Transverse colon (tissue), 4 donors: ENCODE data around the gene C19orf85. TPM values are rescaled to one million over a fixed set of nuclear protein-coding genes. Genes with fewer than 3 reads are reported as not detected.

Experiments
- DNase-seq: peaks from one replicate; pipeline ENCODE4 v3.0.0-alpha.2; 2019
- H3K27ac ChIP-seq, 4 donors: fragments of 200-600 bp; sonication (generic); 2 replicates each; pipeline ENCODE4 v1.5.1; 2016 to 2018; ENCODE audit warnings: inconsistent platforms in 4 of 4
- H3K27me3 ChIP-seq: fragments of 200-600 bp; sonication (generic); 2 replicates; pipeline ENCODE4 v1.5.1; 2017; ENCODE audit warnings: inconsistent platforms
- H3K36me3 ChIP-seq, 4 donors: fragments of 200-600 bp; sonication (generic); 2 replicates each; pipeline ENCODE4 v1.5.1; 2017 to 2019; ENCODE audit warnings: inconsistent platforms in 4 of 4
- H3K4me1 ChIP-seq, 4 donors: fragments of 200-600 bp; sonication (generic); 2 replicates each; pipeline ENCODE4 v1.5.1; 2017 to 2020; ENCODE audit warnings: inconsistent platforms in 4 of 4
- H3K4me3 ChIP-seq, 4 donors: fragments of 200-600 bp; sonication (generic); 1 replicate in 1 of 4; 2 replicates in 3 of 4; pipeline versions ENCODE4 v1.5.1 to v1.6.1; 2017 to 2019; ENCODE audit warnings: inconsistent platforms in 4 of 4
- H3K9me3 ChIP-seq, 2 donors: fragments of 200-600 bp; sonication (generic); 2 replicates each; pipeline ENCODE4 v1.5.1; 2017 to 2019; ENCODE audit warnings: inconsistent platforms in 2 of 2
- CTCF ChIP-seq, 5 experiments: fragments of 200-600 bp in 3 of 5; fragments of 450-650 bp in 2 of 5; sonication (generic) in 3 of 5; IDR thresholded peaks; 1 replicate in 2 of 5; 2 replicates in 3 of 5; pipeline ENCODE4 v1.5.1; 2016 to 2017; ENCODE audit warnings: antibody characterized with exemption in 5 of 5, inconsistent platforms in 3 of 5, mild to moderate bottlenecking in 2 of 5, moderate library complexity in 1 of 5
- EP300 ChIP-seq: sonication (generic); formaldehyde crosslinking; IDR thresholded peaks from one replicate; pipeline ENCODE4 v1.6.1; 2017; ENCODE audit warnings: antibody characterized with exemption, low read depth
- POLR2A ChIP-seq: fragments of 450-650 bp; IDR thresholded peaks from one replicate; pipeline ENCODE4 v1.6.1; 2016; ENCODE audit warnings: antibody characterized with exemption, mild to moderate bottlenecking, moderate library complexity
- POLR2AphosphoS5 ChIP-seq, 3 donors: sonication (generic); formaldehyde crosslinking; IDR thresholded peaks; one replicate each; pipeline ENCODE4 v1.6.1; 2016; ENCODE audit warnings: antibody characterized with exemption in 3 of 3
- WGBS, 2 donors: methylation state at CpG; one replicate each; pipeline ENCODE4 v1.1.5; 2018; ENCODE audit warnings: low coverage in 1 of 2; 5-methylcytosine and 5-hydroxymethylcytosine counted together
- in situ Hi-C, 4 donors: fragments of 200-750 bp; cut with MboI; loops; one replicate each; pipeline versions ENCODE4 v1.15.0 to v1.15.1; 2017; ENCODE audit warnings: low sequenced_read_pairs in 3 of 4, low pct_ligation_motif_present in 1 of 4, low pct_unique_long_range_greater_than_20kb in 1 of 4
- intact Hi-C: fragments of 100-400 bp; cut with DNase I; formaldehyde crosslinking; loops from one replicate; pipeline ENCODE4 v1.15.1; 2023; ENCODE audit warnings: low total_unique reads
- total RNA-seq, 4 donors: library from RNA; depleted of rRNA; stranded (reverse); fragments of >200 nt; gene quantifications; one replicate each; pipeline ENCODE4 v1.1.0, GENCODE V29; 2016

C19orf85 gene
- total RNA-seq, 4 donors from 2014 or later: not detected

- H3K27me3 ChIP-seq: no peaks in the 10 kb centered on the region
- WGBS, 2 donors: 63 to 71% methylated on average over 5 to 15 of the region's 15 CpGs
- no peak for TF ChIP-seq EP300
- TF ChIP-seq POLR2A: no peak
- TF ChIP-seq CTCF (IDR thresholded peaks at IDR 0.05): no peak
- no peak for TF ChIP-seq POLR2AphosphoS5 (IDR thresholded peaks at IDR 0.05)
- in situ Hi-C loops: no loop called here
- H3K27ac ChIP-seq: no peak overlapping the region
- no peaks in the 10 kb centered on the region for H3K36me3 ChIP-seq
- no peak for DNase-seq
- H3K9me3 ChIP-seq: no peaks in the 10 kb centered on the region
- no peak overlapping the region for H3K4me3 ChIP-seq
- intact Hi-C loops: no loop called here
- peaks cover 9 to 31% (median 23%) of the 10 kb centered on the region in 4 donors for H3K4me1 ChIP-seq
Observed at GRCh38 chr19:55463583-55464031, 944 bp downstream of the C19orf85 start.

- TF ChIP-seq EP300: no peak
- no peak for TF ChIP-seq POLR2AphosphoS5 (IDR thresholded peaks at IDR 0.05)
- TF ChIP-seq POLR2A: no peak
- TF ChIP-seq CTCF (IDR thresholded peaks at IDR 0.05): no peak
- peaks cover 6 to 28% (median 20%) of the 10 kb centered on the region in 4 donors for H3K4me1 ChIP-seq
- no peaks in the 10 kb centered on the region for H3K27me3 ChIP-seq
- no peaks in the 10 kb centered on the region for H3K9me3 ChIP-seq
- in situ Hi-C loops (no loop called here), intact Hi-C loops (no loop called here)
- H3K27ac ChIP-seq: no peak overlapping the region
- H3K36me3 ChIP-seq: no peaks in the 10 kb centered on the region
- peak overlapping the region in 1 of 4 donors; percentile 69 for H3K4me3 ChIP-seq
- 84 to 88% methylated on average over 11 of the region's 11 CpGs for WGBS, 2 donors
- no peak for DNase-seq
Observed at GRCh38 chr19:55462722-55463121, 1.8 kb downstream of the C19orf85 start.

GRCh38 chr19:55461974-55462626 is 2.5 kb downstream of the C19orf85 start:
- no peak for DNase-seq
- TF ChIP-seq POLR2AphosphoS5 (IDR thresholded peaks at IDR 0.05) (peak in 2 of 3 donors; percentile 5 to 10), CTCF (IDR thresholded peaks at IDR 0.05) (peak in 1 of 5 experiments; percentile 36), EP300 (no peak)
- WGBS, 2 donors: 7 to 45% methylated on average over 2 to 27 of the region's 27 CpGs
- peak overlapping the region; percentile 41 to 74 (median 64) for H3K4me3 ChIP-seq
- H3K27ac ChIP-seq: peak overlapping the region; percentile 86 to 97 (median 90)
- no peaks in the 10 kb centered on the region for H3K27me3 ChIP-seq
- no peaks in the 10 kb centered on the region for H3K9me3 ChIP-seq
- no peaks in the 10 kb centered on the region for H3K36me3 ChIP-seq
- intact Hi-C loops (no loop called here), in situ Hi-C loops (no loop called here)
- H3K4me1 ChIP-seq: peaks cover 6 to 28% (median 20%) of the 10 kb centered on the region in 4 donors

GRCh38 chr19:55461259-55461973 is 3.1 kb downstream of the C19orf85 start, which contains the start of gene ISOC2:
TSS of gene ISOC2 (minus strand) at chr19:55461642. CDS start at chr19:55456486, 5,156 bp downstream.
- H3K9me3 ChIP-seq: no peaks in the 10 kb centered on the region
- peak within 1 kb of the TSS; percentile 74 to 98 (median 86) for H3K4me3 ChIP-seq
- intact Hi-C loops (no loop called here), in situ Hi-C loops (no loop called here)
- H3K27ac ChIP-seq: peak within 1 kb of the TSS; percentile 91 to 98 (median 96)
- no peak for TF ChIP-seq EP300
- TF ChIP-seq CTCF (IDR thresholded peaks at IDR 0.05): peak in 1 of 5 experiments; percentile 10
- TF ChIP-seq POLR2A: peak; percentile 73
- TF ChIP-seq POLR2AphosphoS5 (IDR thresholded peaks at IDR 0.05): peak; percentile 52 to 80 (median 68)
- H3K27me3 ChIP-seq: no peaks in the 10 kb centered on the region
- peak; percentile 100 for DNase-seq
- no peaks in the 10 kb centered on the region for H3K36me3 ChIP-seq
- WGBS, 2 donors: 1% methylated on average over 53 of the region's 54 CpGs; no CpG with 5 or more reads in 1 of the 2 donors
- H3K4me1 ChIP-seq: peaks cover 6 to 28% (median 20%) of the 10 kb centered on the region in 4 donors
